ENCODE data around the gene CASP8.

The CASP8 gene

Small RNA genes within 50 kb of the gene (small RNA-seq; reads per million reads assigned to genes)
- 0 reads per million in 2 experiments for gene MTND4LP13
